NOMO-1 treated with dmso at 0.1 percent for 144 hours (cell line): ENCODE data around the gene GRIA1.

Experiments
- DNase-seq: peaks from one replicate; lab custom pipeline; 2025; ENCODE audit not compliant: unreplicated experiment; lab: John Stamatoyannopoulos, UW

Gene GRIA1

DNA sequence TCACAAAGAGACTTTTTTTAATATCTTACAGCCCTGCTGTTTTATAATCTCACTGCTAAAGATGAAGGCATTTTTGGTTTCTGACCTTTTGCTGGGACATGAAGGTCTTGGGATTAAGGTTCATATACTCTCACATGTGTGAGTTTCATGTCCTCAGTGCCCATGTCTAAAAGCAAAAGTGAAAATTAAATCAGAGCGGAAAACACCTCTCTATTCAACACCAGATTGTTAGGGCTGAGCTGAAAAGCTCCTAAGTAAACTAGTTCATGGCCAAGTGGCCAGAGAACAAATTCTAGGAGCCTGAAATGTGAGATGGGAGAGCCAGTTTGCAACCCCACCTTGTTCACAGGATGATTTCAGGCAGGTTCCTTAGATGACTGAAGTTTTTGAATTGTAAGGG, 110.9 kb downstream of the GRIA1 start:
- DNase-seq = no peak

DNA sequence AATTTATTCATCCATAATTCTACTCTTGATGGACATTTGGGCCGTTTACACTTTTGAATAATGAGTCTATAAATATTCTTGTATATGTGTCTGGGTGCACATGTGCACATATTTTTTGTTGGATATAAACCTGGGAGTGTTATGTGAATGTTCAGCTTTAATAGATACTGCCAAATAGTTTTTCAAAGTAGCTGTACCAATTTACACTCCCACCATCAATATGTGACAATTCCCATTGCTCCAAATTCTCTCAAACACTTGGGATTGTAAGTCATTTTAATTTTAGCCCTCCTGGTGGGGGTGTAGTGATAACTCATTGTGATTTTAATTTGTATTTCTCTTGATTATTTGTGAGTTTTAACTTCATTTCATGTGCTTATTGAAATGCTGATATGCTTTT, 114.9 kb downstream of the GRIA1 start:
- no peak for DNase-seq

DNA sequence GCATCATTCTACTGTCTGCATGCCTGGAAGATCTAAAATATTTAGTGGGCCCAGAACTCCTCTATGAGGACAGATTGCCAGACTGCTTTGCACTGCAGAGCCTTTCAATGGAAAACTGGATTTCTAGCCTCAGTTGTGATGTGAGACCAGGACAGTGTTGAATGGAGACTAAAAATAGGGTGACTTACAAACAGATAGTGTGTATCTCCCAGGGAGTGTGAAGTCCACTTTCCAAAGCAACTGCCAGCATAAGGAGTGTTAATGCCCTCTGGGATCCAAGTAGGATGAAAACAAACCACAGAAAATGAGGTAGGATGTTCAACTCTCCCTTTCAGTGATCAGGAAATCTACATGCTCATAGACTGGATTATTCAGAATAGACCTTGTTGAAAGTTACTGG, 119.5 kb downstream of the GRIA1 start:
- DNase-seq = no peak

DNA sequence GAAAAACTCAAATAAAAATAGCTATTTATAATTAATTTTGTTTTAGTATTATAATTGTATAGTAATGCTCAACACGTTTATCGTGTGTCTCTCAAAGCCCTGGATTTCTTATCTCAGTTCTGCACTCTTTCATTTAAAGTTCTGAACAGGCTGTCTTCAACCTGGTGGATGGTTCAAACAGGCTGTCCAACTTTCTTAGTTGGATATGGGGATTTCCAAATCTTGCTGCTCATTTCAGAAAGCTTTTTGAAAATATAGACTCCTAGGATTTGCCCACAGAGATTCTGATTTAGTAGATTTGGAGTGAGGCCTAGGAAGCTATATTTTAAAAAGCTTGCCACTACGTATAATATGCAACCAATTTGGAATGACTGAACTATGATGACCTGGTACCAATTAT, 120.3 kb downstream of the GRIA1 start:
- DNase-seq = no peak

DNA sequence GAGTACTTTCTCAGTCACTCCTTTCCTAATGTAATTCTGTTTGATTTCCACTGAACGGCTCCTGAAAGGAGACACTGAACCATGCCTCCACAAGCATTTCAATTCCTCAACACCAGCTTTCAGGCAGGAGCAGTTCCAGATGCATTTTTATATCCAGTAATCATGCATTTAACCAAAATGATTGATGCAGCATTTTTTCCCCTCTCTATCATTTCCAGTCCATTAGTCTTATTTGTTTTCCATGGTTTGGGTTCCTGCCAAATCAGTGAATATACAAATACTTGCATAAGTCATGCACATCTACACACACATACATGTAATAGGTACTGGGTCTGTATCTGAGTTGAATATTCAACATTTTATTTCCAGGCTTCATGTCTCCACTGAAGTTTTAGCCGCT, 122.7 kb downstream of the GRIA1 start:
- no peak for DNase-seq

DNA sequence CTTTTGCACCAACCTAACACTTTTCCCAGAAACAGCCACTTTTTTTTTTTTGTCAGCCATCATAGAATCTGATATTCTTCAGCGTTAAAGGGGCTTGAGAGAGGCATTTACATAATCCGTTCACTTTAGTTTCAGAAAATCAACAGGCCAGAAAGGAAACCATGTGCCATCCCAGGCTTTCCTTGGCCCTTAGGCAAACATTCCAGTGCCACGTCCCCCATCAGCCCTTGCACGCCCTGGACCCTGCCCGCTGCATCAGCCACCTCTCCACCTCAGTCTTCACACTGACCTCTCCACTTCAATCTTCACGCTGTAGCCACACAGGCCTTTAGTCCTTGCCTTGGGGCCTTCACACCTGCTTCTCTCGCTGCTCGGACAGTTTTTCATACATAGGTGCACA, 123.2 kb downstream of the GRIA1 start:
- no peak for DNase-seq

DNA sequence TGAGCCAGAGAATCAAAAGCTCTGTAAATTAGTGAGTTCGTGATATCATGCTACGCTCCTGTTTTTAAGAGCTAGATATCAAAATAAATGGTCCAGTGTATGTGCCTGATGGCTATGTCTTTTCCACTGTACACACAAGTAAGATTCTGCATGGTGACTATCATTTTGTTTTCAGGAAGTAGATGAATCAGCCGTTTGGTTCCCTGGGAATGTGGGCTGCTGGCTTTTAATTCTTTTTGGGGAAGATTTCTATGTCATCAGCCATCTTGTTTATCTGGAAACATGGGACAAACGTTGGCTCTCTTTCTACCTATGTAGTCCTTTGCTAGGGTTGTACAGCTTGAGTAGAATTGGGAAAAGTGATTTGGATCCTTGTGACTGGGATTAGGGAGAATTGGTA, 126.7 kb downstream of the GRIA1 start:
- no peak for DNase-seq

DNA sequence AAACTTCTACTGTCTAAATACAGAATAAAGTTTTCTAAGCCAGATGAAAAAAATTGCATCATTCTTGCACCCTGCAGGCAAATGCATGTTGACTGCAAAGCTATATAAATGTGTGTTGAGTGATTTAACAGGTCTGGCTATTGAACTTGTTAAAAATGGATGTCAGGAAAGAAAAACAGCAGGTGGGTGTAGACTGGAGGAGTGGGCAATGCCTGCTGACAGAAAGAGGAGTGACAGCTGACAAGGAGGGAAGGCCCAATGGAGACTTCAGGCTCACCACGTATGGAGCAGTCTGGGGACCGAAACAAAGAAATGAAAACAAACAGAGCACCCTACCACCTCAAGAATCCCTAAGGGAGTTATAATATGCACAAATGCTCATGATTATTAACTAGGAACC, 127.8 kb downstream of the GRIA1 start:
- no peak for DNase-seq

DNA sequence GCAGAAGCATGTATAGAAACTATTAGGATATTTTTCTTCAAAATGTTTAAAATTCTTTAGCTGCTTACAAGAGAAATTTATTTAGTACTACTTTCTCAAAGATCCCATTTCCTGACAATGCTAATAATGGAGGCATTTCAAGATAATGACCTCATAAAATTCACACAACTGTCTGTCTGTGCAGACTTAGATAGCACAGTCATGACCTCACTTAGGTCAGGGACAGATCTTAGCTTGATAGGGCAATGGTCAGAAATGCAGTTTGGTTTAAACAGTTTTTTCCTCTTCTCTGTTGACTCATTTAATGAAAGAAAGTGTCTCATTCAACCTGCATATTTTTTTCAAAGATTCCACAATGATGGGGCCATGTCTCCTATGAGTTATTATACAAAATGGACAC, 128.4 kb downstream of the GRIA1 start:
- DNase-seq = no peak

DNA sequence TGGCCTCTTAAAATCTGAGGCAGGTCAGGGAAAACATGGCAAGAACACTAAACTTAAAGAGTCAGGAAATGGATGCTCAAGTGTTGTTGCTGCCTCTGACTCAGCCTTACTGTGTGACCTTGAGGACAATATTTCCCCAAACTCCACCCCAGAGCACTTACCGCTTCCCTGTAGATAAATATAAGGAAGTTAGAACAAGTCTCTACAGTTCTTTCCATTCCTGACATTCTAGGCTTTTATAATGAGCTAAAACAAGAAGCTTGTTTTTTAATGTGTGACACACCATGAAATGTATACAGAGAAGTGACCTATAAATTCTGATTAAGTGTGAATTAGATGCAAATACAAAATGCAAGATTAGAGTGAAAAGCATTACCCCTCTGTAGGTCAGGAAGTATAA, 129.3 kb downstream of the GRIA1 start:
- no peak for DNase-seq

DNA sequence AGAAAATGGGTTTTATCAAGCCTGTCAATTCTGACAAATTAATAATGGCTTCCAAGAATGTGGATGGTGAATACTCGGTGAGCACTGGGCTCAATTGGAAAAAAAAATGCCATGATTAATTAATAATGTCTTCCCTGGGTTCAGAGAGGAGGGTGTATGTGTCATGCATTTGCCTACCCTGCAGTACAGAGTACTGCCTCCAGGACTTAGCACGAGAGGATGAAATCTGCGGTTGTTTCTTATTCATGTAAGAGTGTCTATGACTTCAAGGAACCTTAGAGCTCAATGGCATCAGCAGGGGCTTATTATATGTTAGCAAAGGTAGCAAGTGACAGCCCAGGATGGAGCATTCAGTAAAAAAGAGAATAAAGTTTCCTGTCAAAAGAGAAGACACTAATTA, 132.7 kb downstream of the GRIA1 start:
- DNase-seq = no peak

DNA sequence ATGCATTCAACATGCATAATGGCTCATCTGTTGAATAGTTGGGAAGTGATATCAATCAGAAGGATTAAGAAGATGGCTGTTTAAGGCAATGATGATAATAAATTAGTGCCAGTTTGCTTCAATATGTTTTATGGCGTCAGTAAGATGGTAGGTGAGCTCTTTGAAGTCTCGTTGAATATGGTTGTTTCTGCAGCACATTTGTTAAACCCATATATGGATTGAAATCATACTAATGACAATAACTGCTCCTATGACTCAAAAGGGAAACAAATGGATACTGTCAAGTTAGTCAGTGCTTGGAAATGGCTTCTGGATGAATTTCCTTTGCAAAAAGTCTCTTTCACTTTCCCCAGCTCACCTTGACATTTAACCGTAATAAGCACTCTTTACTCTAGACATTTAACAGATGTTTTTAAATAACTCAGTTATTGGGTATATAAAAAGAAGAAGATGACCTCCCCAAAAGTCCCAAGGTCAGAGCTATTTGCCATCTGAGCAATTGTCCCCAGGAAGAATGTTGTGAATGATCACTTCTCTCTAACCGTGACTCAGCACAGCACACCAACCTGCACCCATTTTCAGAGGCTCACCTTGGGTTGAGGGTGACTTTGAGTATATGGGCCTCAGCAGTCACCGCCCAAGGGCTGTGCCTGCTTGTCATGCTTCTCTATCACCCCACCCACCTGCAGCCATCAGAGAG, 133.4 kb downstream of the GRIA1 start:
- DNase-seq = no peak

DNA sequence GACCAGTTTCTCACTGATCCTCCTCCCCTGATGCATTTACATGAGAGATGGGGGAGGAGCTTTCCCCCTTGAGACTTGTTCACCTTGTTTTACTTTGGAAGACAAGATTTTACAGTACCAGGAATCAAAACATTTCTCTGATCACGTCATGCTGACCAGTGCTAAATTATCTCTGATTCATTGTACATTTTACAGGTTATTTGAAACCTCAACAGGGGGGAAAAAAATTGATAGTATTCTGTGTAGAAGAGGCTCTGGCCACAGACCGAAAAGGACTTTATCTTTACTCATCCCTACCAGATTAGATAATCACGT, 133.9 kb downstream of the GRIA1 start:
- DNase-seq = no peak

DNA sequence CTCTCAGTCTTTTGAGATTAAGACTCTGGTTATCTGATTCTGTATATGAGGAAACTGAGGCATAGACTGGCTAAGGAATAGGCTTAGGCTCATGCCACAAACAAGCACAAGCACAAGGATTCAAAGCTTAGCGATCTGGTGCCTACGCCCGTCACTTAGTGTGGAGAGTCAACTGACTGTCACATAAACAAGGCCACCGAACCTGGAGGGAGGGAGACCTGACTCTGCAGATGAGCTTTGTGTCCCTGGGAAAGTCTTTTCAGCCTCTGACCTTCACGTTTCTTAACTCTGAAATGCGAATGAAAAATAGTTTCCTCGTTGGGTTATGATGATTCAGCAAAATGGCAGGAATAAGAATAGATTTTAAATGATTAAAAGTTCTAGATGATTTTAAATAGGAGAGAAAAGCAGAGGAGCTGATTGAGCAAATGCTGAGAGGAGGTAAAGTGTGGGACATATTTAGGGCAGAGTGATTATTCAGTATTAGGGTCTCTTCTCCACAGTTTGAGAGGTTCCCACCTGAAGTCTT, 135.4 kb downstream of the GRIA1 start:
- DNase-seq = no peak

DNA sequence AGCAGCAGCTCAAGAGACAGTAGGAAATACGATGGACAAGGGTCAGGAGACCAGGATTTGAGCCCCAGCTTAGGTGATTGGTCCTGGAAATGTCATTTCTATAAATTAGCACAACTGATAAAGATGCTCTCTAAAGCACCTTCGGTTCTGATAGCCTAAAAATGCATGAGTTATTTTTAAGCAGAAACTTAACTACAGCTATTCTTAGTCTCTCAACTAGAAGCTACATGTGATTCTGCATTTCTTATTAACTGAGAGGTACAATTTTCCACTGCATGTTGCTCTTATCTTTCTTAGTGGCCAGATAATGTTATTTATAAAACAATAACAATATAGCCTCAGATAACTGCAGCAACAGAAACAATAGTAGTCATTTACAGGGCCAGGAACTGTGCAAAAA, 136.4 kb downstream of the GRIA1 start:
- DNase-seq = no peak

DNA sequence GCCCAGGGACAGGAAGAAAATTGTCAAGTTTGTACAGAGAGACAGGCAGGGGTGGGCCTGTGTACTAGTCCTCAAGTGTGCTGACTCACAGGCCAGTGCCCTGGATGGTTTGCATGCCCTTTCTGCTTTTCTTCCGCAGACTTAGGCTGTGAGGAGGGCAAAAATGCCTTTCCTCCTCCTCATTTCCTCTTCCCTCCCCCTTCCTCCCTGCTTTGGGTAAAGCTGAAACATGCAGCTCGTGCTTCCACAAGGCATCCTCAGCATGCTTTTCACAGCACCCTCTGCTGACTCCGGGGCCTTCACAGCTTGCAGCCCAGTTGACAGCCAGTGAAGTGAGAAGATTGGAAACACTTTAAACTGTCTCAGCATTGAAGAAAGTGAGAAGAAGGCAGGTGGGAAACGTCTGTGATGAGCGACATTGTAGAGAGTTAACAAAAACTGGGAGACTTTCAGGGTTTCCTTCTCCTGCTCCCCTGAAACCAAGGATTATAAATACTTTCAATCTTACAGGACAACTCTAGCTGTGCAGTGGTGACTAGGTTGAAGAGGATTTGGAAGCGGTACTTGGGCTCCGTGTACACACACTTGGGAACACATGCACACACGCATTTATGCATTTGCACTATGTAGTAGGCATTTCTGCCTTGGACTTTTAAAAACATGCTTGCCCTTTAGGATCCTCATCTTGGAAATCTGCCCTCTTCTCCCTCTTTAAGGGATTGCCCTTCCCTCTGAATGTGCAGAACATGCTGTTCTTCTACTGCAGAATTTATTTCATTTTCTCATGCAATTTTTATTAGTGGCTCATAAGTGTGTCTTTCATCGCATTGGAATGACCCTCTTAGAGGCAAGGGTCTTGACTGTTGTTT, 138.8 kb downstream of the GRIA1 start:
- no peak for DNase-seq

DNA sequence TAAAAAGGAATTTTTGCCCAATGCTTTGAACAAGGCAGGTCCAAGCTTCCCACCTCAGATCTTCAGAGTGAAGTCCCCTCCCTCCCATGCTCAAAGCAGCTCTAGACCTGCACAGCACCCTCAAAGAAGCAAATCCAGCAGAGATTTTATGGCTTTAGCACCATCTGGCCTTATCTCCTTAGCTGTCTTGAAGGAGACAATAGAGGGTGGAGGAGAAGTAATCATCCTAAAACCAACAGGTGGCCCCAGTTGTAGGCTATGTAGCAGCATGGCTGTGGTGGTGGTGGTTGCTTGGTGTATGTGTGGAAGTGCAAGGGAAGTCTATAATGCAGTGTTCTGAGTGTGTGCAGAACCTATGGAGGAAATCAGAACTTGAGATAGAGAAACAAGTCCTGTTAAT, 140.1 kb downstream of the GRIA1 start:
- DNase-seq = no peak

DNA sequence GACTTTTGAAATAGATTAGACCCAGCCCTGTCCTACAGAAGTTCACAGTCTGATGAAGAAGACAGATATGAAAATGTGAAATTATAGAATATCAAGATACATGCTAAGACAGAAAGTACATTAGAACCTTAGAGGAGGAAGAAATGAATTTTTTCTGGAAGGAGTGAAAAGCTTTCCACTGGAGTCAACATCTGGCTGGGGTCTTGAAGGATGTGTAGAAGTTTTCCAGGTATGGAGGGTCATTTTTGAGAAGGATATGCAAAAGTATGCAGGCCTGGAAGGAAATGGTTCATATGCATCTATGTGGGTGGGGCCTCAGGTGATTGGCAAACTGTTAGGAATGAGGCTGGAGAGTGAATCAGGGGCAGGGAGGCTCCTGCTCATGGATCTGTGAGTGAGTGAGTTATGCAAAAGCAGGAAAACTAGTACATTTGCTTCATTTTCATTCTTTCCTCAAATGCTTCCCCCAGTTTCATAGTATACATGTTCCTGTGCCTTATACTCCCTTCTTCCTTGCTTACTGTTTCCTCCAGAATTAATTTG, 142.3 kb downstream of the GRIA1 start:
- no peak for DNase-seq

DNA sequence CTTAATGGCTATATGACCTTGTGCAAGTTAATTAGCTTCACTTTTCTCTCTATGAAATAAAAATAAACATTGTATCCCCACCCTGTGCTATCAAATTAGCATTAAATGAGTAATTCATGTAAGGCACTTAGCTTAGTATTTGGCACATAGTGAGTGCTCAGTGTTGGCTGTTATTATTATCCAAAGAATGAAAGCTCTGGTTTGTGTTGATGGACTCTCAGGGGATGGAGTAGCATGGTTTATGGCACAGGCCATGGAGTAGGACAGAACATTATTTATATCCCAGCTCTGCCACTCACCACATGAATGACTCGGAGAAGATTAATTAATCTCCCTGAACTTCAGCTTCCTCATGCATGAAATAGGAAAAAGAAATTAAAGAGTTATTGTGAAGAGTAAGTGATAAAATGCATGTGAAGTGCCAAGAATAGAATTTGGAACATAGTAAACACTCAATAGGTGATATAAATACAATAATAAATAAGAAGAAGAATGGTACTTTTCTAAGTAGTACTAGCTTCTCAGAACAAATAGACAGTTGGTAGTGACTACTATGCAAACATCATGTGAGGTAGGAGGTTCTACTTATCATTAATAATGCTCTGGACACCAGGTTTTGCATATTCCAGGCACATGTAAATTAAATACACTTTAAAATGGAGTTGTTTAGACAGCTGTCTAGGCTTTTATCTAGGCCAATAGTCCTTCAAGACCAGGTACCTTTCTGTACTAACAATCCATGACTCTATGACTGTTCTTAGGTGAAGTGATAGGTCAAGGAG, 146.4 kb downstream of the GRIA1 start:
- no peak for DNase-seq

DNA sequence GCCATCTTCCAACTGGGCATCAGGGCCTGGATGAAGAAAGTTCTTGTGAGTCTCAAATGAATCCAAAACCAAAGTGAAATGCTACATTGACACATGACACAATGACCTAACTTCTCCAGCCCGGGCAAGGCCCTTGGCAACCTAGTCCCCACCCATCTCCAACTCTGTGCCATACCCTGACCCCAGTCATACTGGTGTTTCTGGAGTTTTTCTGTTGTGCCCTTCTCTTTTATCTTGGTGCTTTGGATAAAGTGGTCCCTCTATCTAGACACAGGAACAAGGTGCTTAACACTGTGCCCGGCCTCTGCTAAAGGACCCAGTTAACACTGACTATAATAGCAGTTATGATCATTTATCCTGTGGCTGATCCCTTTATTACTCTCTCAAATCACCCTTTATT, 149.8 kb downstream of the GRIA1 start:
- no peak for DNase-seq

DNA sequence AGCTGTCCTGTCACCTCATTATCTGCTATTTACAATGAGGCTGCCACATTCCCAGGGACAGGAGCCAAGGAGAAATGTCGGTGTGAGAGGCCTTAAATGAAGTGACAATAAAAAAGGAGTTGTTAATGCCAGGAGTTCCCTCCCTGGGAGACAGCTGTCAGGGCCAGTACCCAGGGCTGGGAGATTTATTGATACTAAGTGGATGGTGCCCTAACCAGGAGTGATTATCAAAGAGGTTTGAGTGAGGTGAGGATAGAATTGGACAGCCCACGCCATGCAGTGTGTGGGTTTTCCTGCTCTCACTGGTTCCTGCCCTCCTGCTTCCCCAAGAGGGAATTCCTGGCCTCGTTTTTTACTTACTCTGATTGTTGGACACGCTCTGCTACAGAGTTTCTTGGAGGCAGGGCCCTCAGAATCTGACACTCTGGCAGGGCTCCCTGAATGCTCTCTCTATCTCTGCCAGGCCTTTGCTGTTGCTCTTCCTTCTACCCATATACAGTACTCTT, 150.8 kb downstream of the GRIA1 start:
- DNase-seq = no peak
